Measurements from ENCODE around the gene TAPT1.

DNA sequence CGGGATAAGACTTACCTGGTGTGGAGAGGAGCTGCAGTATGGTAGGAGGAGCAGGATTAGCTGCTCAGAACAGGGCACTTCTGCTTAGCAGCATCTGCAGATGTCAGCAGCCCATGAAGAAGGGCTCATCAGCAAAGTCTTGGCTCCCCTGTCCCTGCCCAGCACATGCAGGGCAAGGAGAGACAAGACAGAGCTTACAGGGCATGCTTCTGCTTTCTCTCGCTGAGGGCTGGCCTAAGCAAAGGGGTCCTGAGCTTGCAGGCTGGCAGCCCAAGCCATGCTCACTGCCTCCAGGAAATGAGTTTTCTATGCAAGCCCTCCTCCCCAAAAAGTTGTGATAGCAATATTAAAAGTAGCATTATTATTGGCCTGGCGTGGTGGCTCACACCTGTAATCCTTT, 39.5 kb upstream of the TAPT1 start:
- TF ChIP-seq, protein P1, sequence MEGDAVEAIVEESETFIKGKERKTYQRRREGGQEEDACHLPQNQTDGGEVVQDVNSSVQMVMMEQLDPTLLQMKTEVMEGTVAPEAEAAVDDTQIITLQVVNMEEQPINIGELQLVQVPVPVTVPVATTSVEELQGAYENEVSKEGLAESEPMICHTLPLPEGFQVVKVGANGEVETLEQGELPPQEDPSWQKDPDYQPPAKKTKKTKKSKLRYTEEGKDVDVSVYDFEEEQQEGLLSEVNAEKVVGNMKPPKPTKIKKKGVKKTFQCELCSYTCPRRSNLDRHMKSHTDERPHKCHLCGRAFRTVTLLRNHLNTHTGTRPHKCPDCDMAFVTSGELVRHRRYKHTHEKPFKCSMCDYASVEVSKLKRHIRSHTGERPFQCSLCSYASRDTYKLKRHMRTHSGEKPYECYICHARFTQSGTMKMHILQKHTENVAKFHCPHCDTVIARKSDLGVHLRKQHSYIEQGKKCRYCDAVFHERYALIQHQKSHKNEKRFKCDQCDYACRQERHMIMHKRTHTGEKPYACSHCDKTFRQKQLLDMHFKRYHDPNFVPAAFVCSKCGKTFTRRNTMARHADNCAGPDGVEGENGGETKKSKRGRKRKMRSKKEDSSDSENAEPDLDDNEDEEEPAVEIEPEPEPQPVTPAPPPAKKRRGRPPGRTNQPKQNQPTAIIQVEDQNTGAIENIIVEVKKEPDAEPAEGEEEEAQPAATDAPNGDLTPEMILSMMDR (conservative IDR thresholded peaks at IDR 0.05; ENCODE audit: low read depth, low read length) = no peak
- no peak for TF ChIP-seq EZH2 (IDR thresholded peaks at IDR 0.05; ENCODE audit: borderline replicate concordance, low read depth, low read length, poor library complexity, severe bottlenecking)

Measured in A673 (cell line).